AG08396 (cell line): ENCODE data around the gene SNX32.
"Not testable (repeated sequence)": the region's sequence is repeated elsewhere in the genome, so short reads cannot be mapped to it uniquely, and the experiment has no call there.

Source experiments
- DNase-seq: peaks from one replicate; pipeline ENCODE4 v3.0.0; 2012; ENCODE audit warnings: low spot score, mixed read lengths

SNX32 gene

GRCh38 chr11:65829459-65829858 is 4.3 kb upstream of the SNX32 start:
- no peak for DNase-seq

- not testable (repeated sequence) for DNase-seq
These were observed 1.5 kb upstream of the SNX32 start for GRCh38 chr11:65832231-65832630.

- DNase-seq = no peak
These were observed 439 bp downstream of the SNX32 start for GRCh38 chr11:65834202-65834601.

- DNase-seq = no peak
These were observed 8.4 kb downstream of the SNX32 start for GRCh38 chr11:65842144-65842543.

DNA sequence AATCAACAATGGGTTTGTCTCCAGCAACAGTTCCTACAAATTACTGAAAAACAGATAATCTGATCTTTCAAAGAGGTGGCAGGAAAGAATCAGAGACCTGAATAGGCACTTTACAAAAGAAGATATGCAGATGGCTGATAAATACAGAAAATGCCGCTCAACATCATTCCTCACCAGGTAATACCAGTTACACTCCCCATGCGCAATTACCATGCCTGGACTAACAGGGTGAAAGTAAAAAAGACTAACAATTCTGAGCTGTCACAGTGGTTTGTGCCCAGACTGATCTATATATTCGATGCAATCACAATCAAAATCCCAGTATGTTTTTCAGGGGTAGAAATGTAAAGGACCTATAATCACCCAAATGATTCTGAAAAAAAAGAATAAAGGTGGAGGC is 10.0 kb downstream of the SNX32 start:
- DNase-seq = no peak

GRCh38 chr11:65844231-65844872 is 10.6 kb downstream of the SNX32 start:
- no peak for DNase-seq

- no peak for DNase-seq
These were observed 14.0 kb downstream of the SNX32 start for GRCh38 chr11:65847746-65848145.

GRCh38 chr11:65848693-65849092 is 14.9 kb downstream of the SNX32 start:
- DNase-seq = not testable (repeated sequence)

DNA sequence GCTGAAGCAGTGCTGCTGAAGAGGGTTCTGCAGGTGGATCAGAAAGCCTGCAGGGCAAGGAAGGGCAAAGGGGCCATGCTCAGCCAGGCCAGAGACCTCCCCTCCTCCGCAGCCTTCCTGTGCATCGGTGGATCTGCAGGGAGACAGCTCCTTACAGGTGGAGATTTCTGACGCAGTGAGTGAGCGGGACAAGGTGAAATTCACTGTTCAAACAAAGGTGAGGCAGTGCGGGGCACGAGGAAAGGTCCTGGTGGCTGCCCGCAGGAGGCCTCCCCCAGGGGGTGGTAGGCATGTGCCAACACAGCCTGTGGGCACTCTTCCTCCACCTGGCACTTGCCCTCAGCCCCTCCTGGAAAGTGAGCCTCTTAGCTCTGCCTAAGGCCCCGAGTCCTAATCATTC is 15.6 kb downstream of the SNX32 start:
- no peak for DNase-seq

DNA sequence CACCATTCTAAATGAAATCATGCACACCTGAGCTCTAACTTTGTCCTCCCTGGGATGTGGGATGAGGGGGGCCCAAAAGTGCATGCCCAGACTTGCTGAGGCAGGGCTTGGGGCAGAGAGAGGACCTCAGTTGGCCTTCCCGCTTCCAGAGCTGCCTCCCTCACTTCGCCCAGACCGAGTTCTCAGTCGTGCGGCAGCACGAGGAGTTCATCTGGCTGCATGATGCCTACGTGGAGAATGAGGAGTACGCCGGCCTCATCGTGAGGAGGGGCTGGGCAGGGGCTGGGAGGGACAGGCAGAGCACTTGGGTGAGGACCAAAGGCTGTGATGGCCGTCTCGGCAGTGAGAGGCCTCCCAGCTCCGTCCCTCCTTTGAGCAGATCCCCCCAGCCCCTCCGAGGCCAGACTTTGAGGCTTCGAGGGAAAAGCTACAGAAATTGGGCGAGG is 16.0 kb downstream of the SNX32 start:
- DNase-seq = no peak

DNA sequence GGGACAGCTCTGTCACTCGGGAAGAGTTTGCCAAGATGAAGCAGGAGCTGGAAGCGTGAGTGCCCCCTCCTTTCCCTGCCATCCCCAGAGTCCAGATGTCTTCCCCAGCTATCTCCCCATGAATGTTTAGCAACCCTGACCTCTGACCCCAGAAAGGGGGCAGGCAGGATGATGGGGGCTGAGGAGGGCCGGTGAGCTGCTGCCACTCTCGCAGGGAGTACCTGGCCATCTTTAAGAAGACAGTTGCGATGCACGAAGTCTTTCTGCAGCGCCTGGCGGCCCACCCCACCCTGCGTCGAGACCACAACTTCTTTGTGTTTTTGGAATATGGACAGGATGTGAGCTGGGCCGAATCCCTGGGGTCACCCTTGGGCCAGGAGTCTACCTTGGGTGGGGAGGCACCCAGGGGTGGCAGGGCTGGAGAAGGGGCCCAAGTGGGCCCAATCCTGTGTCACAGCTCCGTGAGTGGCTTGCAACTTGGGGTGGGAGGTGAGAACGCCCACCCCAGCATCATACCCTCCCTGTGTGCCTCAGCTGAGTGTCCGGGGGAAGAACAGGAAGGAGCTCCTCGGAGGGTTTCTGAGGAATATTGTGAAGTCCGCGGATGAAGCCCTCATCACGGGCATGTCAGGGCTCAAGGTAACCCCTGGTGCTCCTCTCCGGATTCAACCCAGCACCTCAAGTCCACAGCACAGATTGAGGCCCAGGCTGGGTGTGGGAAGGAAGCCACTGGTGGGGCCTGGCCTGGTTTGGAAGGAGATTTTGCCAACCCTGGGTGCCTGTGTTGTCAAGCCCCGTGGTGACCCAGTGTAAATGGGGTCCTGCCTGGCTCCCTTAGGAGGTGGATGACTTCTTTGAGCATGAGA is 16.7 kb downstream of the SNX32 start:
- DNase-seq = no peak

DNA sequence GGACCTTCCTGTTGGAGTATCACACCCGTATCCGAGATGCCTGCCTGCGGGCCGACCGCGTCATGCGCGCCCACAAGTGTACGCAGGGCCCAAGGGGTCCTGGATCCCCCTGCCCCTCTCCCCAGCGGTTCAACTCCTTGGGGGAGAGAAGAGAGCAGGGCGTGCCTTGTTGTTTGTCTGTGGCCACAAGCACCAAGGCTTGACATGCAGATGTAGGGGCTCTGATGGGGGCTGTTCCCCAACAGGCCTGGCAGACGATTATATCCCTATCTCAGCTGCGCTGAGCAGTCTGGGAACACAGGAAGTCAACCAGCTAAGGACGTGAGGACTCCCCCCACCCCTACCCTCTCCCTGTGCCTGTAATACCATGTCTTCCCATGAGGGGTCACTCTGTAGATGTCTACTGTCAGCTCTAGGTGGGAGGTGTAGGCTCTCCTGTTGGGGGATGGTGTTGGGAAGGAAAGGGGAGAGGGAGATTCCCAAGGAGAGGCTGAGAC is 17.4 kb downstream of the SNX32 start:
- DNase-seq = no peak

DNA sequence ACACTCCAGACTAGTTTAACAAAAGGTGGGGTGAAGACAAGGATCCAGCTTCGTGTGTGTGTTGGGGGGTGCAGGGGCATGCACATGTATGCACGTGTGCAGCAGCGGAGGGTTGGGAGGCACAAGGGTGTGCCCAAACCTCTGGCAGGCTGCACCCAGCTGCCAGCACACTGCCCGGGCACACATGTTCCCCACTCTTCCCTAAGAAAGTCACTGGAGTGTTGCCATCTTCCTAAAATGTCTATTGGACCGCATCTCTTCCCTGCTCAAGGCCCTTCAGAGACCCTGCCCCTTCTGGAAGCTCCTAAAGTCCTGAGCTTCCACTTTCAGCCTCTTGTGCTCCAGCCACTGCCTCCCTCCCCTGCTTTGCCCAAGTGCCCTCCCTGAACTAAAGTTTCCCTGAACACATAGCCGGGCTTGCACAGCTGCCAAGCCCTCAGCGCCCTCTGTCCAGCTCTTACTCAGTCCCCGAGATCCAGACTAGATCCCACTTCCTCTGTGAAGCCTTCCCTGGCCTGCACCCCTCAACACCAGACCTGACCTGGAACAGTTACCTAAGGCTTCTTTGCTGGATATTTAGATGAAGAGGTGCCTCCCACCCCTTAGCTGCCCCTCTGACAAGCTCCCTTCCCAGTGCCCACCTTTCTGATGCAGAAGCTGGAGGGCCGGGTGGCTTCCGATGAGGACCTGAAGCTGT is 18.2 kb downstream of the SNX32 start:
- no peak for DNase-seq

DNA sequence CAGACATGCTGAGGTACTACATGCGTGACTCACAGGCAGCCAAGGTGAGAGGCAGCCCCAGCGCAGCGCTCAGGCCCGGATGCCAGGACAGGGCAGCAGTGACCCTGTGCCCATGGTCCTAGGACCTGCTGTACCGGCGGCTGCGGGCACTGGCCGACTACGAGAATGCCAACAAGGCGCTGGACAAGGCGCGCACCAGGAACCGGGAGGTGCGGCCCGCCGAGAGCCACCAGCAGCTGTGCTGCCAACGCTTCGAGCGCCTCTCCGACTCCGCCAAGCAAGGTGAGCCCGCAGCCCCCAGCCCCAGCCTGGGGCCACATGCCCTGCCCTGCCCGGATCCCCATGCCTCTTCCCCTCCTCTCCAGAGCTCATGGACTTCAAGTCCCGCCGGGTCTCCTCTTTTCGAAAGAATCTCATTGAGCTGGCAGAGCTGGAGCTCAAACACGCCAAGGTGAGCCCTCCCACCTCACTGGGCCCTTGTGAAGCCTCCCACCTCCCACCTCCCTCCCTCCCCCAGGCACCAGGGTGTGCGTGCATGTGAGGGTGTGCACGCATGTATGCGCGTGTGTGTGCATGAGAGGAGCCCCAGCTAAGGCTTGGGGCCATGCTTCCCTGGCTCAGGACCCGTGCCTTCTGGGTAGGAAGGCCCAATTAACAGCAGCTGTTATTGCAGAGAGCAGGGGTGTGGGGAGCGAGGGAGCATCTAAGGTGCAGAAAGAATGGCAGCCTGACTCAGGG is 18.9 kb downstream of the SNX32 start:
- DNase-seq = no peak

- no peak for DNase-seq
These were observed 19.6 kb downstream of the SNX32 start for GRCh38 chr11:65853246-65853979.

DNA sequence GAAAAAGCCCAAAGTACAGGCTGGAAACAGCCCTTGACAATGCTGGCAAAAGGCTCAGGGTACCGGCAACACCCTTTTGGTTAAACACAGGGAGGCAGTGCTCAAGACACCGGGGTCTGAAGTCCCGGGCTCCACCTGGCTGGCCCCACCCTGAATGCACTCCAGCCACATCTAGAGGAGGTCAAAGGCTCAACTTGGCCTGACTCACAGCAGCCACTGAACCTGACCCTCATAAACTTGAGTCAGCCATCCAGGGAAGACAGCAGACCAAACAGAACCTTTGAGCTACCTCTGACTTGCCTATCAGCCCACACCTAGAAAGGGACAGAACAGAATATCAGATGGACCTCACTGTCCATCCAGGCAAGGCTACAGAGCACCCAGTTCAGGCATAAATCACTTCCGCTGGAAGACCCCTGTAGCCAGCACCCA is 20.4 kb downstream of the SNX32 start:
- DNase-seq = no peak

- DNase-seq = no peak
These were observed 21.4 kb downstream of the SNX32 start for GRCh38 chr11:65854852-65855837.

DNA sequence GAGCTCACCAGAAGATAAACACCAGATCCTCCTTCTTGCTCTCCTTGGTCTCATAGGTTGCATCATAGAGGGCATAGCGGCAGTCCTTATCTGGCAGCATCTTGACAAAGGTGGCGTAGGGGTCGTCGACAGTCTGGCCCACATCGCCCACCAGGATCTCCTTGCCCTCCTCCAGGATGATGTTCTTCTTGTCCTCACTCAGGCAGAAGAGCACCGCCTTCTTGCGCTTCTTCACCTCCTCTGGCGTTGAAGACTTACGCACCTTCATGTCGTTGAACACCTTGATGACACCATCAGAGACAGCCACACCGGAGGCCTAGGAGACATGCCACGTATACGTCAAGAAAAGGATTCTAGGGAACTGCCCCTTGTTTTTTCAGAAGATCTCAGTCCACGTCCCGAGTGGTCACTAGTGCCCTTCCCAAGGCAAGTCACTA is 22.2 kb downstream of the SNX32 start:
- DNase-seq = no peak

DNA sequence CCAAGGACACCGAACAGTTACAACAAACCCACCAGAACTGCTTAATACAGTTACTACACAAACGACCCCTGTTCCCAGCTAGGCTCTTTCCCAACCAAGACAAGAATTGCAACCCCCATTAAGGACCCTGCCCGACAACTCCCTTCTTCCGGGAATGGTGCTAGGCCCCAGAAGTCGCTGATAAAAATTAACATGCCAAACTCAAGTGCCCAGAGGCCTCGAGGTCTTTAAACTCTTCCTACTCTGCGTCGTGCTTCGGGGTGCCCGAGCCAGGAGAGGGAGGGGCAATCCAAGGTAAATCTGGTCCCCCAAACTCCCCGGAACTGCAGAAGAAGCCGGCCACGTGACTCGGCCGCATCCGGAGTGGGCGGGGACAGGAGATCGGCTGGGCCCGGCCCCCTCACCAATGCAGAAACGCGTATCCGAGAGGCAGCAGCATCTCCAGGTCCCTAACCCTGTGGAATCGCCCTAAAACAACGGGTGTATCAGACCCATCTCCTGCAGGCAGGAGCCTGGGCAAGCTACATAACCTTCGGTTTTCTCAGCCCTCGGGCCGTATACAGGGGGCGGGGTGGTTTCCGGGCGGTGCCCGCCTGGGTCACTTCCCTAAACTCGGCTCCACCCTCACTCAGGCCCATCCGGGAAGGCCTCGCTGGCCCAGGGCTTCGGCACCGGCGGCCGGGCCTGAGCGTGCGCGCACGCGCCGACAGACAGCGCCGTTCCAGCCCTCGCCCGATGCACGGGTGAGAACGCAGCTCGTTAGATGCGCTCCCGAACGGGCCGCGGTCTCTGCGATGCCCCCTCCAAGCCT is 23.1 kb downstream of the SNX32 start:
- DNase-seq = peak; percentile 74
